GM19099 (cell line): Measurements from ENCODE around the gene MAP3K5.

Experiments used
- POLR2A ChIP-seq: IDR thresholded peaks from 3 replicates; pipeline ENCODE4 v1.6.1; 2011; ENCODE audit warnings: low read depth; ENCODE audit not compliant: insufficient read length; ENCODE audit errors: extremely low read depth

The MAP3K5 gene

DNA sequence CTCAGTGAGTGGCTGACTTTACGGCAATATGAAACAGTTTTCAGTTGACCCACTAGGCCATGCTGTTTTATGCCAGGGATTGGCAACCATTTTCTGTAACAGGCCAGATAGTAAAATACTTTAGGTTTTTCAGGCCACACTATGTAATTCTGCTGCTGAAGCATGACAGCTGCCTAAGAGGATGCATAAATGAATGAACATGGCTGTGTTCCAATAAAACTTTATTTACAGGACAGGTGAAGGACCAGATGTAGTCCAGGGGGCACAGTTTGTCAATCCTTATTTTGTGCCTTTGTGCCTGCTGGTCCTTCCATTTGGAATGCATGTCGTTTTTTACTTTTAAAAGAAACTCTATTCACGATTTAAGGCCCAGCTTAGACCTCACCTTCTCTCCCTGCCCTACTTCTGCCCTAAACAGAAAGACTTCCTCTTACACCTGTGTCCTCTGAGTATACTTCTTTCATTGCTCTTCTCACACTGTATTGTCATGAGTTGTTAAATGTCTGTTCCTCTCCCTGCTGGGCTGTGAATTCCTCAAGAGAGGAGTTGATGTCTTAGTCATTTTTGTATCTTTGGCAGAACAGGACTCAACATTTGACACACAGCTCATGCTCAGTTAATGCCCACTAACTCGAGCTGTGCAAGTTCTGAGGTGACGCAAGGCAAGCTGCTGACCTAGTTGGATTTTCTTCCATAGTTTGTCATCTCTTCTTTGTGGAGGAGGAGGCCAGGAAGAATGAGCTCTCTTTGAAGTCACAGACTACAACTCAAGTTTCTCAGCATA lies 152.0 kb downstream of the MAP3K5 start:
- TF ChIP-seq POLR2A, result no peak

- no peak for TF ChIP-seq POLR2A
These were observed 152.6 kb downstream of the MAP3K5 start for GRCh38 chr6:136639702-136640101.

- no peak for TF ChIP-seq POLR2A
These were observed 156.7 kb downstream of the MAP3K5 start for GRCh38 chr6:136635615-136636014.

- no peak for TF ChIP-seq POLR2A
These were observed 158.9 kb downstream of the MAP3K5 start for GRCh38 chr6:136633355-136633754.

- no peak for TF ChIP-seq POLR2A
These were observed 163.3 kb downstream of the MAP3K5 start for GRCh38 chr6:136628996-136629395.

DNA sequence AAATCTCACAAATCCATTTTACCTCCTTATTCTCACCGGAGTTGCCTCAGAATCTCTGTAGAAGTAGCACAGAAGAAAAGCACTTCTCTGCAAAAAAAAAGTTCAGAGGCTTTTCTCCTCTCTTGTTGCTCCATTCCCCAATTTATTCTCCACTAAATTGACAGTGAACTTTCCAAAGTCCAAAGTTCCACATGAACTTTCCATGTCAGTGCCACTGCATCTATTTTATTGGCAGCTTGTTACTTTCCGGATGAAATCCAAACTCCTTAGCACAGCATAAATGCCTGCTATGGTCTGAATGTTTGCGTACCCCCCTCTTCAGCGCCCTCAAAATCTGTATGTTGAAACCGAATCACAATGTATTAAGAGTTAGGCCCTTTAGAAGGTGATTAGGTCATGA lies 165.1 kb downstream of the MAP3K5 start:
- TF ChIP-seq POLR2A, result no peak

GRCh38 chr6:136625293-136625692 lies 167.0 kb downstream of the MAP3K5 start:
- TF ChIP-seq POLR2A, result no peak

DNA sequence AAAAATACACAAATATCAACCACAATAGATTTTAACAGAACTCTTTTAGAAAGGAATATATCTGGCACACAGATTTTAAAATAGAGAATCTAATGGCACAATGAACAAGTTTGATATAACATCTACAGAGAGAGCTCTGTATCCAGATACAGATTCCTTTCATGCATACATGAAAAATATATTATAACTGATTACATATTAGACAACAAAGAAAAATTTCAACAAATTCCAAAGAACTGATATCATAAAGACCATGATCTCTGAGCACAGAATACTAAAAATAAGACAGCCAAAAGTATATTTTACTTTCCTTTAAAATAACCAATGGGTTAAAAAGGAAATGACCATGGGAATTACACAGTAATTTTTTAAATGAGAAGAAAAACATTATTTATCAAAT lies 167.9 kb downstream of the MAP3K5 start:
- no peak for TF ChIP-seq POLR2A

- no peak for TF ChIP-seq POLR2A
These were observed 174.2 kb downstream of the MAP3K5 start for GRCh38 chr6:136618086-136618485.

DNA sequence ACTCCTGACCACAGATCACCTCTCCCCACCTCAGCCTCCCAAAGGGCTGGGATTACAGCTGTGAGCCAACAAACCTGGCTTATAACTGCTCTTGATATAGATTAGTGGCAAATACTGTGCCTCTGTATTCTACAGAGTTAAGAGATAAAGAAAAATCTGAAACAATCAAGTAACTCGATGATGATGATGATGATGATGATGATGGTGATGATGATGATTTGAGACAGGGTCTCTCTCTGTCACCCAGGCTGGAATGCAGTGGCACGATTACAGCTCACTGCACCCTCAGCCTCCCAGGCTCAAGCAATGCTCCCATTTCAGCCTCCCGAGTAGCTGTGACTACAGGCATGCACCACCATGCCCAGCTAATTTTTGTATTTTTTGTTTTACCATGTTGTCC lies 175.8 kb downstream of the MAP3K5 start:
- TF ChIP-seq POLR2A, result no peak

- no peak for TF ChIP-seq POLR2A
These were observed 177.3 kb downstream of the MAP3K5 start for GRCh38 chr6:136614994-136615393.

- TF ChIP-seq POLR2A, result no peak
These were observed 177.9 kb downstream of the MAP3K5 start for GRCh38 chr6:136614350-136614749.

DNA sequence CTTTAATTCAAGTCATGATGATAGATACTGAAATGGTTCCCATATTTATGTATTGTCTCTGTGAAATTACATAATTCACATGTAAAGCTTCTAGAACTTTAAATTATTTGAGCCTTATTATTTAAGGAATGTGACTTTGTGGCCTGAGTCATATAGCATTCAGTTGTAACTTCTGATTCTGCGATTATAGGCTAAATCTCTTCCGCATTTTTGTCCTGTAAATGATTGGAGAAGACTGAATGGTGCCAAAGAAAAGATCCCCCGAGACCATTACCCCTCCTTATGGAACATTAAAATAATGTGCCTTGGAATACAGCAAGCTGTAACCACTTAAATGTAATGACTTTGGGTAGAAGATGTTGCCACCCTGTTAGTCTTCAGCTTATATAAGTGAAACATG lies 178.8 kb downstream of the MAP3K5 start:
- TF ChIP-seq POLR2A, result no peak

DNA sequence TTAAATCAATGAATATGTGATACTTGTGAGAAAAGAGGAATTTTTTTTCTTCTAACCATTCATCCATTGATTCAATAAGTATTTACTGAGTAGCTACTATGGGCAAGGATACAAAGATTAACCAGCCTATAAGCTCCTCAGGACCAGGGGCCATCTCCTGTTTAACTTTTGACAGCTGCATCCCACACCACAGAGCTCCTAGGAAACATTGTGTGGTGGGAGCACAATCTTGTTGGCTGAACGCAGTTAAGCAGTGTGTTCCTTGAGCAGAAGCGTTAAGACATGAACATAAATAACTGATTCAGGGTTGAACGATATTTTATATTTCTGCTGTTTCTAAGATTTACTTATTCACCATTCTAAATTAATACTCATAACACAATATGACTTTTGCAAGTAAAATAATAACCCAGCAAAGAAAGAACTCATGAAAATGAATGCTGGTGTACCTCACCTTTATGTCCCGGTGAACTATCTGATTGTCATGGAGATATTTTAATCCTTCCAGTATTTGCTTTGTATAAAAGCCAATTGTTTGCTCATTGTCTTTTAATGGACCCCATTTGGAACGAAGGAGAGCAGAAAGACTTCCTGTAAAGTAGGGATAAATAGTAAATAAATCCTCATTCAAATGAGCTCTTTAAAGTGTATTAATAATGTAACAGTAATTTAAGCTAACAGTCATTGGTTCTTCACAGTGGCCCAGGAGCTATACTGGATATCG lies 179.4 kb downstream of the MAP3K5 start:
- TF ChIP-seq POLR2A, result no peak

- TF ChIP-seq POLR2A, result no peak
These were observed 180.5 kb downstream of the MAP3K5 start for GRCh38 chr6:136611746-136612145.

GRCh38 chr6:136611133-136611532 lies 181.1 kb downstream of the MAP3K5 start:
- TF ChIP-seq POLR2A, result no peak

- no peak for TF ChIP-seq POLR2A
These were observed 182.2 kb downstream of the MAP3K5 start for GRCh38 chr6:136609873-136610706.
